ENCODE results near the gene TMEM108.

Gene TMEM108

GRCh38 chr3:133374708-133375402 is 336.7 kb downstream of the TMEM108 start:
- in situ Hi-C loops (cut with HindIII; ENCODE audit: low sequenced_read_pairs), result loop anchor here (25.0 kb wide), 1 partner anchor 638 kb away; no protein-coding TSS in a partner anchor

GRCh38 chr3:133375403-133375745 is 337.2 kb downstream of the TMEM108 start:
- in situ Hi-C loops (cut with HindIII; ENCODE audit: low sequenced_read_pairs), result no loop called here

GRCh38 chr3:133376810-133377209 is 338.6 kb downstream of the TMEM108 start:
- in situ Hi-C loops (cut with HindIII; ENCODE audit: low sequenced_read_pairs), result no loop called here

- in situ Hi-C loops (cut with HindIII; ENCODE audit: low sequenced_read_pairs), result no loop called here
These were observed 339.2 kb downstream of the TMEM108 start for GRCh38 chr3:133377396-133377795.

GRCh38 chr3:133379926-133380325 is 341.7 kb downstream of the TMEM108 start:
- in situ Hi-C loops (cut with HindIII; ENCODE audit: low sequenced_read_pairs), result no loop called here

GRCh38 chr3:133380481-133381225 is 342.5 kb downstream of the TMEM108 start:
- in situ Hi-C loops (cut with HindIII; ENCODE audit: low sequenced_read_pairs), result no loop called here

- in situ Hi-C loops (cut with HindIII; ENCODE audit: low sequenced_read_pairs), result no loop called here
These were observed 343.3 kb downstream of the TMEM108 start for GRCh38 chr3:133381346-133382109.

GRCh38 chr3:133383175-133383574 is 345.0 kb downstream of the TMEM108 start:
- in situ Hi-C loops (cut with HindIII; ENCODE audit: low sequenced_read_pairs), result no loop called here

GRCh38 chr3:133383741-133384140 is 345.6 kb downstream of the TMEM108 start:
- in situ Hi-C loops (cut with HindIII; ENCODE audit: low sequenced_read_pairs), result no loop called here

- in situ Hi-C loops (cut with HindIII; ENCODE audit: low sequenced_read_pairs), result no loop called here
These were observed 346.3 kb downstream of the TMEM108 start for GRCh38 chr3:133384331-133385027.

GRCh38 chr3:133386876-133387275 is 348.7 kb downstream of the TMEM108 start:
- in situ Hi-C loops (cut with HindIII; ENCODE audit: low sequenced_read_pairs), result no loop called here

GRCh38 chr3:133387341-133387740 is 349.1 kb downstream of the TMEM108 start:
- in situ Hi-C loops (cut with HindIII; ENCODE audit: low sequenced_read_pairs), result no loop called here

- in situ Hi-C loops (cut with HindIII; ENCODE audit: low sequenced_read_pairs), result no loop called here
These were observed 350.7 kb downstream of the TMEM108 start for GRCh38 chr3:133388696-133389395.

GRCh38 chr3:133390715-133391114 is 352.5 kb downstream of the TMEM108 start:
- in situ Hi-C loops (cut with HindIII; ENCODE audit: low sequenced_read_pairs), result no loop called here

GRCh38 chr3:133393204-133393603 is 355.0 kb downstream of the TMEM108 start:
- in situ Hi-C loops (cut with HindIII; ENCODE audit: low sequenced_read_pairs), result no loop called here

- in situ Hi-C loops (cut with HindIII; ENCODE audit: low sequenced_read_pairs), result no loop called here
These were observed 355.7 kb downstream of the TMEM108 start for GRCh38 chr3:133393691-133394474.

- in situ Hi-C loops (cut with HindIII; ENCODE audit: low sequenced_read_pairs), result no loop called here
These were observed 356.5 kb downstream of the TMEM108 start for GRCh38 chr3:133394561-133395311.

- in situ Hi-C loops (cut with HindIII; ENCODE audit: low sequenced_read_pairs), result no loop called here
These were observed 358.7 kb downstream of the TMEM108 start for GRCh38 chr3:133396906-133397305.

GRCh38 chr3:133400006-133400515 is 361.9 kb downstream of the TMEM108 start, which contains the start of gene BFSP2:
Gene BFSP2, plus strand, starts transcription at chr3:133400056. Its CDS starts 28 bp downstream, at chr3:133400084.
- in situ Hi-C loops (cut with HindIII; ENCODE audit: low sequenced_read_pairs), result no loop called here

All from endothelial cell of hepatic sinusoid (primary cell).